Measurements from ENCODE around the gene AAMP.

GRCh38 chr2:218281449-218281848, 11.5 kb upstream of the AAMP start:
- TF ChIP-seq REST (IDR thresholded peaks at IDR 0.05; ENCODE audit: low read depth) (no peak), MAX (IDR thresholded peaks at IDR 0.05) (no peak), TAF1 (IDR thresholded peaks at IDR 0.05; ENCODE audit: low read depth) (no peak), FOXM1 (IDR thresholded peaks at IDR 0.05; ENCODE audit: borderline replicate concordance, low read depth) (no peak), EP300 (IDR thresholded peaks at IDR 0.05; ENCODE audit: borderline replicate concordance) (no peak), EGR1 (IDR thresholded peaks at IDR 0.05) (no peak), USF1 (IDR thresholded peaks at IDR 0.05) (no peak), CEBPB (IDR thresholded peaks at IDR 0.05) (no peak), CREB1 (IDR thresholded peaks at IDR 0.05; ENCODE audit: low read depth) (no peak), NFIC (IDR thresholded peaks at IDR 0.05) (no peak), RAD21 (IDR thresholded peaks at IDR 0.05; ENCODE audit: low read depth) (no peak), YY1 (IDR thresholded peaks at IDR 0.05; ENCODE audit: low read depth) (no peak), TCF12 (IDR thresholded peaks at IDR 0.05; ENCODE audit: low read depth) (no peak), ZBTB7A (IDR thresholded peaks at IDR 0.05; ENCODE audit: low read depth) (no peak)
